Activated T-cell treated with anti-CD3 and anti-CD28 coated beads, Interleukin-2, amount 50 U/mL, for 72 hours (primary cell): ENCODE measurements around the gene TANK. TPM values are rescaled to one million over a fixed set of nuclear protein-coding genes. Genes with fewer than 3 reads are reported as not detected.
"Not testable (repeated sequence)": the region's sequence is repeated elsewhere in the genome, so short reads cannot be mapped to it uniquely, and the experiment has no call there.

Experiments used
- ATAC-seq, 2 donors: fragments of 150-1000 bp; cut with Tn5 transposase; replicated peaks in 1 of 2; 2 replicates each; pipeline ENCODE4 v1.10.0; 2021; ENCODE audit warnings: moderate library complexity in 2 of 2, mild to moderate bottlenecking in 1 of 2
- DNase-seq, 2 donors: peaks; one replicate each; pipeline ENCODE4 v3.0.0; 2021 to 2022; ENCODE audit warnings: mixed read lengths in 1 of 2
- H3K27ac Mint-ChIP-seq: one replicate; pipeline ENCODE4 v1.8.0; 2022; ENCODE audit warnings: mild to moderate bottlenecking, moderate library complexity, mixed read lengths
- H3K27me3 Mint-ChIP-seq: one replicate; pipeline ENCODE4 v1.8.0; 2022; ENCODE audit warnings: low read depth, mixed read lengths
- H3K36me3 Mint-ChIP-seq, 2 donors: one replicate each; pipeline ENCODE4 v1.8.0; 2022; ENCODE audit warnings: mixed read lengths in 2 of 2, mild to moderate bottlenecking in 1 of 2; ENCODE audit not compliant: insufficient read depth in 2 of 2
- H3K4me1 Mint-ChIP-seq: one replicate; pipeline ENCODE4 v1.8.0; 2022; ENCODE audit warnings: low read depth, mixed read lengths
- H3K4me3 Mint-ChIP-seq, 2 donors: one replicate each; pipeline ENCODE4 v1.8.0; 2022; ENCODE audit warnings: mild to moderate bottlenecking in 2 of 2, mixed read lengths in 2 of 2, moderate library complexity in 2 of 2
- H3K9me3 Mint-ChIP-seq, 2 donors: one replicate each; pipeline ENCODE4 v1.8.0; 2022; ENCODE audit warnings: mixed read lengths in 2 of 2
- total RNA-seq, 2 donors: library from RNA; stranded (reverse); gene quantifications; one replicate each; pipeline ENCODE4 v1.2.3, GENCODE V29; 2022

TANK gene
- total RNA-seq, 2 donors from 2014 or later = 87.3 to 87.8 TPM

GRCh38 chr2:161245671-161246070, 85.4 kb downstream of the TANK start:
- ATAC-seq (no peak), DNase-seq (no peak)
- peak overlapping the region; percentile 99 for H3K27ac Mint-ChIP-seq
- peaks cover 45% of the 10 kb centered on the region for H3K4me1 Mint-ChIP-seq
- peak overlapping the region; percentile 89 to 99 for H3K4me3 Mint-ChIP-seq
- peaks cover 16% of the 10 kb centered on the region for H3K27me3 Mint-ChIP-seq
- H3K9me3 Mint-ChIP-seq = no peaks in the 10 kb centered on the region
- peaks cover 2 to 5% of the 10 kb centered on the region in 2 donors for H3K36me3 Mint-ChIP-seq

DNA sequence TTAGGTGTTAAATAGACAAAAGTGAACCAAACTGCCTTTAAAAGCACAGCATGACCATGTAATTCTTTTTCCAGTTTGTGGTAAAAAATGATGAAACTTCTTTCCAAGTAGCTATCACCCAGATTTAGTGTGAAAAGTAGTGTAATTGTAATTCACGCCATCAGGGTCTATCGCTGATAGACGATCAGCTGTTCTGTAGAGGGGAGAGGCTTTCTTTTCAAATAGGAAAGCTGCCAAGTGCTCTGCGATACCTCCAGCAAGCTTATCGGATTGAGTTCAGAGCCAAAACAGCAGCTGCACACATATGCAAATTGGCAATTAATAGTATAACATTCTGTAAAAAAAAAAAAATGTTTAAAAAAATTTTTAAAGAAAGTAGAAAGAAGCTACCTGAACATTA, 86.1 kb downstream of the TANK start:
- Mint-ChIP-seq H3K36me3 (peaks cover 2 to 5% of the 10 kb centered on the region in 2 donors), H3K27ac (peak overlapping the region; percentile 99), H3K27me3 (peaks cover 16% of the 10 kb centered on the region), H3K9me3 (no peaks in the 10 kb centered on the region), H3K4me3 (peak overlapping the region; percentile 89 to 99), H3K4me1 (peaks cover 45% of the 10 kb centered on the region)
- ATAC-seq = no peak
- DNase-seq = no peak

GRCh38 chr2:161250864-161251436, 90.7 kb downstream of the TANK start:
- Mint-ChIP-seq H3K4me3 (no peak overlapping the region), H3K36me3 (no peaks in the 10 kb centered on the region), H3K4me1 (peaks cover 15% of the 10 kb centered on the region), H3K9me3 (no peaks in the 10 kb centered on the region), H3K27me3 (peaks cover 10% of the 10 kb centered on the region), H3K27ac (no peak overlapping the region)
- ATAC-seq (peak; percentile 40 to 58), DNase-seq (no peak)

- H3K4me3 Mint-ChIP-seq = no peak overlapping the region
- no peaks in the 10 kb centered on the region for H3K4me1 Mint-ChIP-seq
- ATAC-seq = no peak
- DNase-seq = no peak
- H3K9me3 Mint-ChIP-seq = no peaks in the 10 kb centered on the region
- no peaks in the 10 kb centered on the region for H3K36me3 Mint-ChIP-seq
- H3K27ac Mint-ChIP-seq = no peak overlapping the region
- H3K27me3 Mint-ChIP-seq = no peaks in the 10 kb centered on the region
Observed at GRCh38 chr2:161257123-161257952, 97.1 kb downstream of the TANK start.

DNA sequence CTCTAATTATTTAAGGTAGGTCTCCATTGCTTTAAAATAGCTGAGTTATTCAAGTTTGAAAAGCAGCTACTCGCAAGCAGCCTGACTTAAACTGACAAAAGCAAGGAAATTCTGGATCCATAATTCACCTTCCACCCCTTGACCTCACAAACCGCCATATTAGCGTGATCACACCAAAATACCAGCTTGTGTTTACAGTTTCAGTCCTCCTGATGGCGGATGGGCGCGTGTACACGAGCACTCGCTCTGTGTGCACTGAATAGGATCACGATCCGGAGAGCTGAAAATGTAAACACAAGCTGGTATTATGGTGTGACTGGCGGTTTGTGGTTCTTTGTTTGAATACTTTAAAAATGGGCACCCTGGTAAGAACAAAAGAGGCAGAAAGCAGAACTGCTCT, 105.6 kb downstream of the TANK start:
- Mint-ChIP-seq H3K9me3 (no peaks in the 10 kb centered on the region), H3K27me3 (peaks cover 6% of the 10 kb centered on the region), H3K4me1 (no peaks in the 10 kb centered on the region), H3K27ac (no peak overlapping the region), H3K4me3 (no peak overlapping the region), H3K36me3 (no peaks in the 10 kb centered on the region)
- ATAC-seq (no peak), DNase-seq (no peak)

- Mint-ChIP-seq H3K27ac (no peak overlapping the region), H3K4me1 (no peaks in the 10 kb centered on the region), H3K27me3 (peaks cover 3% of the 10 kb centered on the region), H3K36me3 (no peaks in the 10 kb centered on the region), H3K9me3 (no peaks in the 10 kb centered on the region), H3K4me3 (no peak overlapping the region)
- ATAC-seq (no peak), DNase-seq (no peak)
Observed at GRCh38 chr2:161269111-161269510, 108.9 kb downstream of the TANK start.

- H3K4me1 Mint-ChIP-seq = no peaks in the 10 kb centered on the region
- no peaks in the 10 kb centered on the region for H3K36me3 Mint-ChIP-seq
- peak; percentile 51 to 58 for ATAC-seq
- H3K27me3 Mint-ChIP-seq = no peaks in the 10 kb centered on the region
- peak overlapping the region; percentile 73 for H3K27ac Mint-ChIP-seq
- peak; percentile 23 to 47 for DNase-seq
- peak overlapping the region in 1 of 2 donors; percentile 45 for H3K4me3 Mint-ChIP-seq
- H3K9me3 Mint-ChIP-seq = no peaks in the 10 kb centered on the region
Observed at GRCh38 chr2:161273038-161273760, 113.0 kb downstream of the TANK start.

- ATAC-seq (peak in 1 of 2 donors; percentile 29), DNase-seq (peak in 1 of 2 donors; percentile 12)
- not testable (repeated sequence) for H3K27me3 Mint-ChIP-seq, H3K36me3 Mint-ChIP-seq, H3K9me3 Mint-ChIP-seq, H3K4me3 Mint-ChIP-seq, H3K27ac Mint-ChIP-seq, H3K4me1 Mint-ChIP-seq
Observed at GRCh38 chr2:161278564-161279229, 118.5 kb downstream of the TANK start.

- DNase-seq, H3K4me1 Mint-ChIP-seq, H3K27me3 Mint-ChIP-seq, H3K36me3 Mint-ChIP-seq, H3K27ac Mint-ChIP-seq, H3K9me3 Mint-ChIP-seq, H3K4me3 Mint-ChIP-seq: not testable (repeated sequence)
- ATAC-seq = peak in 1 of 2 donors; percentile 45
Observed at GRCh38 chr2:161279230-161279815, 119.1 kb downstream of the TANK start.

DNA sequence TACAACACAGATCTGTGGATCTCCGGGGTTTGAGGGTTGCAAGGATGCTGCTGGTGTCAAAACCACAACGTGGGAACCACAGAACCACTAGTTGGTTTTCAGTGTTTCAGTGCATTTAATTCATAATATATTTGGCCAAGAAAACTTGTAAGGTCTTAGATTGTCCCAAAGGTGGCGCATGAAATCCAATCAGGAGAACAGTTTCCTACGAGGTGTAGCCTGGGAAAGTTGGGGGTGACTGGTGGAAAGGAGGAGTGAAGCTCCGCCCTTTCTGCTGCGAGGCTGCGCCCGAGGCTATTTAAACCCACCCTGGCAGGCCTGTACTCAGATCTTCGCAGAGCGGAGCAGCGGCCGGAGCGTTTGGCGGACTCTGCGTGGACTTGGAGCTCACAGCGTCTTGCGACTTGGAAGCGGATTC, 120.7 kb downstream of the TANK start:
- not testable (repeated sequence) for H3K4me3 Mint-ChIP-seq, H3K36me3 Mint-ChIP-seq, H3K4me1 Mint-ChIP-seq, H3K27me3 Mint-ChIP-seq, H3K9me3 Mint-ChIP-seq, H3K27ac Mint-ChIP-seq, ATAC-seq
- DNase-seq = peak in 1 of 2 donors; percentile 6

- not testable (repeated sequence) for DNase-seq, H3K4me3 Mint-ChIP-seq, H3K36me3 Mint-ChIP-seq, H3K9me3 Mint-ChIP-seq, ATAC-seq, H3K27me3 Mint-ChIP-seq, H3K4me1 Mint-ChIP-seq, H3K27ac Mint-ChIP-seq
Observed at GRCh38 chr2:161281615-161282310, 121.5 kb downstream of the TANK start.

DNA sequence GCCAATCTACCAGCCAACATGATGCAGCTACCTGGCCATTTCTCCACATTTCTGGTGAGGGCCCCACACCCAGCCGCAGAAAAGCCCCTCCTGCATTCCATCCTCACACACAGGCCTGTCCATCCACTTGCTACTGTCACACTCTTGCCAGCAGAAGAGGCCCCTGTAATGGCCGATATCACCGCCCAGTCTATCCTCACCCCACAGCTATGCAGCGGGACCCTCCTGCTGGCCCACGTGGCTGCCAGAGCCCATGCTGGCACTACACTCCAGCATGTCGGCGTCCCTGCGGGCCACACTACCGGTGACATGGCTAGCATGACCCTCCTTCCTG, 122.0 kb downstream of the TANK start:
- H3K9me3 Mint-ChIP-seq, H3K4me3 Mint-ChIP-seq, H3K27me3 Mint-ChIP-seq, ATAC-seq, H3K27ac Mint-ChIP-seq, H3K36me3 Mint-ChIP-seq, H3K4me1 Mint-ChIP-seq: not testable (repeated sequence)
- DNase-seq = peak in 1 of 2 donors; percentile 3
